HG03558 (cell line): Measurements from ENCODE around the gene ALPG.

ENCODE experiments used
- ATAC-seq: cut with Tn5 transposase; IDR thresholded peaks from one replicate; pipeline ENCODE4 v1.9.1; 2021; ENCODE audit warnings: moderate number of reproducible peaks; ENCODE audit not compliant: unreplicated experiment; ENCODE audit errors: extremely low read depth

Gene ALPG

DNA sequence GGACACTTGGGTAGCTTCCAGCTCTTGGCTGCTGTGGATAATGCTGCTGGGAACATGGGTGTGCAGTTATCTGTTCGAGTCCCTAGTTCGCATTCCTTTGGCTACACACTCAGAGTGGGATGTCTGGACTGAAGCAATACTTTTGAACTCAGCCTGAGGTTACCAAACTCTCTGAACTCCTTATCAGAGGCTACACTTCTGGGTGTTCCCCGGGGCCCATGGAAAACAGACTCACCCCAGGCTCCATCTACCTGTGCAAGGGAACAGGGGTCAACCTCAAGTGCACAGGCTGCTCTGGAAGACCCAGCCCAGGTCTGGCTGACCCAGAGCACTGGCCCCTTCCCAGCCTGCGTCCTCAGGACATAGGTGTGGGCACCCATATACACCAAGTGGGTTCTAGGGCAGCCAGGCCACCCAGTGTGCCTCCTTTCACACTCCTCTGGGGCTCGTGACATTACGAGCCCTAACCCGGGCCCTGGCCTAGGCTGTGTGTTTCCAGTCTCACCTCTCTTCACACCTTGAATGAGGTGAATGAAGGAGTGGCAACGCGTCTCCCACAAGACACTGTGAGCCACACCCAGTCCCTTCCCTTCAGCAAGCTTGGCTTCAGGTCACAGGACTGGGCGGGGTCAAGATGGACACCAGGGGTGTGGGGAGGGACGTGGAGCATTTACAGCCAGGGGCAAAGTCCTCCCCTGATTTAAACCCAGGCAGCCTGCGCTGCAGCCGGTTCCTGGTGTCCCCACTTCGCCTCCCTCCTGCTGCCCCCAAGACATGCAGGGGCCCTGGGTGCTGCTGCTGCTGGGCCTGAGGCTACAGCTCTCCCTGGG, 49.0 kb downstream of the ALPG start, which contains the start of gene ALPI:
ALPI (plus strand) TSS at position 728 of the 830 bp plus-strand sequence; CDS start at position 775, 47 bp downstream.
- ATAC-seq = no peak

GRCh38 chr2:232456296-232457120, 49.9 kb downstream of the ALPG start:
- no peak for ATAC-seq

- no peak for ATAC-seq
Measured at GRCh38 chr2:232457121-232458011, 50.7 kb downstream of the ALPG start.

DNA sequence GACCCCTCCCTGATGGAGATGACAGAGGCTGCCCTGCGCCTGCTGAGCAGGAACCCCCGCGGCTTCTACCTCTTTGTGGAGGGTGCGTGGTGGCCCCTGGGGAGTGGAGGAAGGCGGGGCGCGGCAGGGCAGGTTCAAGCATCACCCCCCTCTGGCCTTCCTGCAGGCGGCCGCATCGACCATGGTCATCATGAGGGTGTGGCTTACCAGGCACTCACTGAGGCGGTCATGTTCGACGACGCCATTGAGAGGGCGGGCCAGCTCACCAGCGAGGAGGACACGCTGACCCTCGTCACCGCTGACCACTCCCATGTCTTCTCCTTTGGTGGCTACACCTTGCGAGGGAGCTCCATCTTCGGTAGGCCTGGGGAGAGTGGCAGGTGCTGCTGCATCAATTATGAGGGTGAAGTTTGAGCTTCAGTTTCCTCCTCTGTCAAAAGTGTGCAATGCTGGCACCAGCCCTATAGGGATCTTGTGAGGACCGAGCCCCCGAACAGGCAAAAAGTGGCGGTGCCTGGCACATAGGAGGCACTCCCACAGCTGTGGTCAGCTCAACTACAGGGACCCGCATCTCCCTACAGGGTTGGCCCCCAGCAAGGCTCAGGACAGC, 51.5 kb downstream of the ALPG start:
- no peak for ATAC-seq

GRCh38 chr2:232458661-232459418, 52.2 kb downstream of the ALPG start:
- no peak for ATAC-seq

DNA sequence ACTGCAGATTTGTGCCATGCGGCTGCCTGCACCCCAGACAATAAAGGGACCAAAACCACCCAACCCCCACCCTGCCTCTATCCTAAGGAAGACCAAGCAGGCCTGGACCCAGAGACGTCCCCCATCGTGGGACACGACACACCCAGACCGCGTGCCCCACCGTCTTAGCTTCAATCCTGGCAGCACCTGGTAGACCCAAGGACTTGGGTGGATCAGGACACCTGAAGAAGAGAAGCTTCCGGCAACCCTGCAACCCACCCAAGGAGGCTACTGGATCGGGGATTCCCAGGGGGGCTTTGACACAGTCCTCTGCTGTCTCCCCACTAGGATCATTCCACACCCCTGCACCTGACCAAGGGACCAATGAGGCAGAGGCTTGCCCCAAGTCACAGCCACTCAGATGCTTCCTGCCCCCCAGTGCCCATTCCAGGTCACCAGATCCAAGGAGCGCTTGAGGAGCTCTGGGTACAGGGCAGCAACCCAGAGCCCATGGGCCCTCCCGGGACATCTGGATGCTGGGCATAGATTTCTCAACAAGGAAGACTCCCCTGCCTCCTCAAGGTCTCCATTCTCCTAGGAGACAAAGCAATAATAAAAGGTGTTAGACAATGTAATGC, 52.9 kb downstream of the ALPG start:
- no peak for ATAC-seq

- ATAC-seq = no peak
Measured at GRCh38 chr2:232460171-232460570, 53.5 kb downstream of the ALPG start.
